ENCODE data around the gene KDM4C.

KDM4C gene

DNA sequence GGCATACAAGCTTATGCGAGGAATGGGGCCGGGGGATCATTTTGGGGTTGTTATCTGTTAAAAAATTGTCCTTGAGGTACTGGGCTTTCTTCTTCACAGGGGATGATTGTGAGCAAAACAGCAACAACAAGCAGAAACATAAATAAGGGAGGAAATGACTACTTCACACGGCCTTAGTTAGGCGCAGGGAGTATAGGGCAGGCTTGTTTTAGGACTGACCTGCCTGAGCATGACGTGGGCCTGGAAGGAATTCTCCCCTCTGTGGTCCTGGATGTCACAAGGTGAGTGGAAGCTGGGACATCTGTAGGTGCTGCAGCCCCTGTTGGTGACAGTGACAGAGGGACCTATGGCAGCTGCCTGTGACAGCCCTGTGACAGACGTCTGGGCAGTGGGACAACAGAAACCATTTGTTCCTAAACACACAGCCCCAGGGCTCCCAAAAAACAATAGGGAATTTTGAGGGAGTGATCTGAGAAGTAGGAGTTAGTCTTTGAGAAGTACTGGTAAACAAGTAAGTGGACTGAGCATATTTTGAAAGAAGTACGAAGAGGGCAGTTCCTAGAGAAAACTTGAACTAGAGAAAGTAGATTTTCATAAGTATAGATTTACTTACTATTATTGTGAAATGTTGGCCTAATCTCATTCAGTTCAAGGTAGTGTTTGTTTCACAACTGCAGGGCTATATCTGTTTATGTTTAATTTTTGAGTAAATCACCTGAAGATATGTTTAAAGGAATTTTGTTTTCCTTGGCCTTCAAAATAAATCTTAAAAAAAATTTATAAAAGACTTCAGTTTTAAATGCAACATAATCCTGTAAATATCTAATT is 113.1 kb downstream of the KDM4C start:
- DNase-seq = no peak

GRCh38 chr9:6873857-6874256 is 116.1 kb downstream of the KDM4C start:
- no peak for DNase-seq

DNA sequence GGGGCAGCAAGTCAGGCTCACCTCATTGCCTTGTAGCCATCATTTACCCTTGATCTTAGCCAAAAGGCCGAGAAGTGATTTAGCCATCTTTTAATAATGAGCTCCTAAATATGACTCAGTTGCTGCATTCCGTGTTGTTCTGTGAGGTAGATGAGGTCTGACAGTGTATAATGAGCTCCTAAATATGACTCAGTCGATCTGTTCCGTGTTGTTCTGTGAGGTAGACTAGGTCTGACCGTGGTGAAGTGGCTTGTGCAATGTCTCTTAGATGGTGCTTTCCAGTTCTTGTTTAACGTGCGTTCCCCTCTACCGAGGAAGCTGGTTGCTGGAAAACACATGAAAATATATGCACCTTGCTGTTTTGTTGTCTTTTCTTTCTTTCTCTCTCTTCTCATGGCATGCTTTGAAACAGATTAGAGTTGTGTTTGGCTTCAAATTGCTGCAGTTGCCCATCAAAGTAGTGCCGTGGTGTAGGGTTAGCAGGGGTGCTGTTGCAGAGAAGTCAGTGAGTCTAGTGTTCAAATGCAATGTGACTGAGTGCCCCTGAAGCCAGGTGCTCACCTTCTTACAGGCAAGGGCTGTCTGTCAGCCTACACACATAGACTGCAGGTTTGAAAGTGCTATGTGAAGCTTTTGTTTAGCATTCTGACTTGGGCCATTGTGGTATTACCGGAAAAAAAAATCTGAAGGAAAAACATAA is 118.6 kb downstream of the KDM4C start:
- DNase-seq = no peak

DNA sequence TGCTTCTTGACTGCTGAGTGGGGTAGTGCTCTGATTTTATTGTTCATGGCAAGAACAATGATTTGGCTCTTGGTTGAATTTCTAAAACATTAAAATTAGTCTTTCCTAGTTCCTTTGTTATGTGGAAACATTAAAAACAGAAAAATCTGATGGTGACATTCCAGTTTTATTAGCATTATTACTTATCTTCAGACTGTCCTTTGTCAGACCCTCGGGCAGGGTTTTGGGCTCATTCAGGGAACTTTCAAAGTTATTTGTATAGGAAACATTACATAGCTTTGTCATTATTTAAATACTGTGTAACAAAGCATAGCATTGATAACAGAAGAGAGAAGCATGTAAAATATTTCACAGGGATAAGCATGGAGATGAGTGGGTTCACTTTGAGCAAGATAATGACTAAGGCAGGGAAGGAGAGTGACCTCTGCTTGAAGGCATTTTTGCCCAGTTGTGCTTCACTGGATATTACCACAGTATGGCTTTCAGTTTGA is 119.9 kb downstream of the KDM4C start:
- peak; percentile 77 for DNase-seq

DNA sequence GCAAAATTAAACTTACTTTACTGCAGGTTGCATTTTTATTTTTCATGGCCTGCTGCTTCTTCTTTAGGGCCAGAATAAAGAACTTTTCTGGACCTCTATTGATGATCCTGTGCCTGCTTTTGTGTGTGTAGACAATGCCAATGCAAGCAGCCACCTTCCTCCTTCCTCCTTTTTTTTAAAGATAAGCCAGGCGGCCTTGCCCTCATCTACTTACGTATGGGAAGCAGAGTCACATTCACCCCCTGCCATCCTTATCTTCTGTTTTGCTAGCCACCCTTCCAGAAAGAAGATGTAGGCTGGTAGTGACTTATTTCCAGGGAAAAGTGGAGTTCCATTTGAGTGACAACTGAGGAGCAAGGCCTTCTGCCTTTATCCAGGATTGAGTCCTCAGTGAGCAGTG is 122.9 kb downstream of the KDM4C start:
- DNase-seq = no peak

DNA sequence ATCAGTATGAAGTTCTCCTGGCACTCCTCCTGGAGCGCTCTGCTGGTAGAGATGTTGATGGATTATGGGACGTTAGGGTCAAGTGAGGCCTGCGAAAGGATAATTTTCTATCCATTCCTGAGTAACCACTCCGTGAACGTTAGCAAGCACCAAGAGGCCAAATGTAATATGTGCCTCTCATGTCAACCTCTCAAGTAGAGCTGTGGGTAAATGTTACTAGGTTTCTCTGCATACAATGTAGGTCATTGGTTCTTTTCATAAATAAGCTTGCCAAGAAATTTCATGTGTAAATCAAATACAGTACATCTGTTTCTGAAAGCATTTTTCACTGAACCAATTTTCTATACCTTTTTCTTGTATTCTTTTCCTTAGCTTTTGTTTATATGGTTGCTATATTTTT is 126.3 kb downstream of the KDM4C start:
- no peak for DNase-seq

DNA sequence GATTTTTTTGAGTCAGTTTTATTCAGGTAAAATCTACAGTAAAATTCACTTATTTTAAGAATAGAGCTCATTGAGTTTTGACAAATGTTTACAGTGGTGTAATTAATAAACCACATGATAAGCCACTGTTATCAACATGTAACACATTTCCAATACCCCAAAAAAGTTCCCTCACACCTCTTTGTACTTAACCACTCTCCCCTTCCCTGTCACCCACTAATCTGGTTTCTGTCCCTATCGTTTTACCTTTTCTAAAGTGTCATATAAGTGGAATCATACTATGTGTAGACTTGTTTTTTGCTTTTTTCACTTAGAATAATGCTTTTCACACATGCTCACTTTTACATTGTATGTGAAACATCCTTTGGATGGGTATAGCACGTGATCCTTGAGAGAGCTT is 127.2 kb downstream of the KDM4C start:
- DNase-seq = no peak

DNA sequence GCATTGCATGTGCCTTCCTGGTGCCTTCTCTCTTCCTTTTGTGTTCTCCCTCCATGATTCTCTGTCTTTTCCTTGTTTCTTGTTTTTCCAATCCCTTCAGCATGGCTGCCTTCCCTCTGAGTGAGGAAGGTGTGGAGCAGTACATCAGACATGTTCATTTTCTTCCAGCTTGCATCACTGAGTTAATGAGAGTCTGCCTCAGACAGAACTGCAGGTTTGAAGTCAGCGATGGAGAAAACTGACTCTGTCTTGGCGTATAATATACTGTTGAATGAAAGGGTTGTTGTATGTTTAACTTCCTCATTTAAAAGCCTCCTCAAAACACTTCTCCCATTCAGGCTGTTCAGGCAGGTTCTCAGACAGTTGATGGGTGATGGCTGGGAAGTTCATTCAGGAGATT is 129.3 kb downstream of the KDM4C start:
- no peak for DNase-seq

- no peak for DNase-seq
Observed at GRCh38 chr9:6889868-6890267, 132.1 kb downstream of the KDM4C start.

GRCh38 chr9:6893350-6894131 is 135.8 kb downstream of the KDM4C start:
- no peak for DNase-seq

GRCh38 chr9:6894135-6894534 is 136.4 kb downstream of the KDM4C start:
- DNase-seq = no peak

GRCh38 chr9:6895754-6896153 is 138.0 kb downstream of the KDM4C start:
- DNase-seq = no peak

DNA sequence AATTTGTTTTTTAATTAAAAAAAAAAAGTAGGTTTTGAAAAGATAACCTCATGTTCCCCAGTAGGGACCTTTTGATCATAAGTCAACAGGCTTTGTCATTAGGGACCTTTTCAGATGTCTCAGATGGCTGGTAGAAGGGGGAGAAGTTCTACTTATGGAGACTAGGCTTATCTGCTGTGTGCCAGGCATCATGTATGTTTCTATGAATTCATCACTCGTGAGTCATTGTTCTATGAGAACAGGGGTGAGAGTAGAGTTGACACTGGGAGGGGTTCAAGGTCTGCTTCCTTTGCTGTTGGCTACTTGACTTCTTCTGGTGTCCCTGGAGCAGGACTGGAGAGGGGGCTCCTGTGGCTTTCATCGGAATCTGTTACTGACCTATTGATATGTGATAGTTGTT is 138.8 kb downstream of the KDM4C start:
- DNase-seq = peak; percentile 49

GRCh38 chr9:6897207-6897822 is 139.5 kb downstream of the KDM4C start:
- no peak for DNase-seq

- no peak for DNase-seq
Observed at GRCh38 chr9:6897898-6898302, 140.1 kb downstream of the KDM4C start.

DNA sequence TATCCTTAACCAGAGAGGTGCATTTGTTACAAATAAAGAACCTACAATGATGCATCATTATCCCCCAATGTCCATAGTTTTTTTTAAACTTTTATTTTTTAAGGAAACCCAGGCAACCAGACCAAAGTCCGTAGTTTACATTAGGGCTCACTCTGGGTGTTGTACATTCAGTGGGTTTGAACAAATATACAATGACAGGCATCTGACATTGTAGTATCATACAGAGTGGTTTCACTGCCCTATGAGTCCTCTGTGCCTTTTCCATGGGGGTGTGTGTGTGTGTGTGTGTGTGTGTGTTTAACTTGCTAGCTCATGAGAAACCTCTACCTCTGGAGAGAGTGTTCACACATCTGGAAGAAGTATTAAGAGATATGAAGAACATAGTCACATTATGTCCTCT is 141.5 kb downstream of the KDM4C start:
- no peak for DNase-seq

- no peak for DNase-seq
Observed at GRCh38 chr9:6900440-6900883, 142.7 kb downstream of the KDM4C start.

DNA sequence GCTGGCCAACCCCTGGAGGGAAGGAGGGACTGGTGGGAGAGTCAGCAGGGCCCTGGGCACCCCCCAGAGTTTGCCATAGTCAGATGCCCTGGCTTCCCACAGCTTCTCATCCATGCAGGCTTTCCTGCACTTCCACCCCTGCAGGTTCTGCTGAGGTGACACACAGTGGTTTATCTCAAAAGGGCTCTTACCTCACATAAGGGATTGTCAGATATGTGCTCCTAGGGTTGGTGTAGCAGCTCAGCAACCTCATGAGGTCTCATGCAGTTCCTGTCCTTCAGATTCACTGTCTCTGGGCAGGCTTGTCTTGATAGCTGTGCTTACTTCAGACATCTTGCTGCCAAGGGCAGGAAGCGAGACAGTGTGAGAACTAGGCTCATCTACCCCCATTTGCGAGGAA is 143.4 kb downstream of the KDM4C start:
- no peak for DNase-seq

DNA sequence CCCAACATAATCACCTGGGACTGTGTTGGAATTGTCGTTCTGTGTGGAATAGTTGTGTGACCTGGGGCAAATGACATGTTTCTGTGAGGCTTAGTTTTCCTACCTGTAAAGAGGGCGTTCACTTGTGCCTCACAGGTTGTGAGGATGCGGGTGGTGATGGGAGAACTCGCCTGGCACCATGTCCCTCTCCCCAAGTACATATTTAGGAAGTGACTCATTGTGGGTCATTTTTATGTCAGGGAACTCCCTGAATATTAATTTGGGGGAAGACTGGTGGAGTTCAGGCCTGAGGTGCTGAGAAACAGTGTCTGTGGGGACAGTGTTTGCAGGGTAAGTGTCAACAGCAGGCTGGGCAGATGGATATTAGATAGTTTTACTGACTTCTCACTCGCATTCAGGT is 144.7 kb downstream of the KDM4C start:
- no peak for DNase-seq

DNA sequence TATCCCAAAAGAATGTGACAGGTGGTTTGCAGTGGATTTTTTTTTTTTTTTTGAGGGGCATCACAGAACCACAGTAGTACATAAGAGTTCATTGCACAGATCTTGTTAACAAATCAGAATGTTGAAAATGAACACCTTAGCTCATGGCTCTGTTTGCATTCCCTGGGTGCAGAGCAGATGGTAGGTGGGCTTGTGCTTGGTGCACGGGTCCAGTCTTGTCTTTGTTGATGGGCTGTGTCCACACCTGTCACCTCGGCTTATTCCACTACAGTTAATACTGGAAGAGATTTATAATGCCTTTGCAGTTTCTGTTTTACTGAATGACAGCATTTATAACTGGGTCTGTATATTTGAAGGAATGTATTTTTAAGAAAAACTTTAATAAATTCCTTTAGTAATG is 146.6 kb downstream of the KDM4C start:
- no peak for DNase-seq

DNA sequence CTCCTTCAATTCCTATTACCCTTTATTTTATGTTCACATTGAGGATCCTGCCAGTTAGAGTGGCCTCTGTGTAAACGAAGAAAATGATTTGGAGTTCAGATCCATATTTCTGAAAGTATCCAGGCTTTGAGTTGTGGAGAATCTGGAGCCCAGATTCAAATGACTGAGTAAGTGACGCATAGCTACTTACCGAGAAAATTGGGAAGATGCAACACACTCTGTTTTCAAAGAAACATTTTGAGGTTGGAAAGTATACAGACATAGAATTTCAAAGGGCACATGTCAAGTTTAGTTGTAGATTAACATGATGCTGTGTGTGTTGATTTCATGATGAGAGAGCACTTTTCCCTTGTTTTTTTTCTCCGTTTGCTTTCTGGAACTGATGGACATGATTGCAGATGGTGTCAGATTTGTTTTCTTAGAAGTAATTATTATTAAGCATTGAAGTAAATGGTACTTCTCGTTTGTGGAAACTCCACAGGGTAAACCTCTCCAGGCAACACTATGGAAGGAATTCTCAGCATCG is 148.1 kb downstream of the KDM4C start:
- DNase-seq = no peak

DNA sequence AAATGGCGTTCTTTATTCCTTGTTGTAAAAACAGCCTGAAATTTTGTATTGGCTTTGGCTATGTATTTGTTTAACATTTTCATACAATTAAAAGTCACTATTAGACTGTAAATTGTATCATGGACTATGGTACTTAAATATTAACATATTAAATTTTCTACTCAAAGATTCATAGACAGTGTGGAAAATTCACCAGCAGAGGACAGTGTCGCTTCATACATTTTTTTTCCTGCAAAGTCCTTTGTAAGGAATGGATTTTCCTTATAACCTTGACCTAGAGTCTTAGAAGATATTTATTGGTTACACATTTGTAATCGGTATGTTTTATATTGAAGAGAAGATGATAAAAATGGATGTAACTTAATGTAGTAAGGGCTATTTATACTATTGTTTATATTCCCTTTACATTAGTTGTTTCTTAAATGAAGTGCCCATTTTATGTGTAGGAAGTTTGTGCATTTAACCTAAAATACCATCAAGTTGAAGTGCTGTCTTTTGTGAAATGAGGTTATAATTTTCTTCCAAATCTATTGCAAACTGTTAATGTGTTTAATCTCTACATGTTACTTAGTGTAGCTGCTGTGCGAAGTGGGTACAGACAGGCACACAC is 150.1 kb downstream of the KDM4C start:
- no peak for DNase-seq

All from NCI-H226 (cell line).